DLD1 (cell line): ENCODE measurements around the gene CDH24.

Experiments
- in situ Hi-C: cut with HindIII; loops from 2 replicates; pipeline ENCODE4 v1.10.0; 2017; ENCODE audit warnings: low sequenced_read_pairs

CDH24 gene

DNA sequence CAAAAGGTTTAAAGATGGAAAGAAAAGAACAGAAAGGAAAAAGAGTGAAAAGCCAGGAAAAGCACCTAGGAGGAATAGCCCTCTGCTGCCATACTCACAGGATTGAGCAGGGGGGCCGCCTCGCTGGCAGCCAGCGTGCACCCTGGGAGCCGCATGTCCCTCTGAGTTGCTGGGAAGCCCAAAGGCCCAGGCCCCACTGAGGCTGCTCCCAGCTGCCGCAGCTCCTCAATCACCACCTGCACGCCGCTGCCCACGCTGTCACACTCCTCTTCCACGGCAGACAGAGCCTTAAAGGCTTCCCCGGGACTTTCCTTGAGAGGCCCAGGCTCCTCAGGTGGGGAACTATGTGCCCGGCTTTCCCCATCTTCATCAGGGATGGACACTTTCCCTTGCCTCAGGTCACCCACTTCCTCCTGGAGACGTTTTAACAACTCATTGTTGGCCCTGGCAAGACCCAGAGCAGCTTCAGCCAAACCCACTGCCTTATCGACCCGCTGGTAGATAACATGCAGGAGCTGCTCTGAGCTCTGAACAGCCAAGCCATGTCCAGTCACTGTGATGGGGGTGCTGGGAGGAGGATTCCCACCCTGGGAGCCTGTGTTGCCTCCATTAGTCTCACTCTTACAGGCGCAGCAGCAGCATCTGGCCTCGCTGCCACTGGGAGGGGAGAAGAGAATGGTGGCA is 58.8 kb downstream of the CDH24 start:
- in situ Hi-C loops, result no loop called here

DNA sequence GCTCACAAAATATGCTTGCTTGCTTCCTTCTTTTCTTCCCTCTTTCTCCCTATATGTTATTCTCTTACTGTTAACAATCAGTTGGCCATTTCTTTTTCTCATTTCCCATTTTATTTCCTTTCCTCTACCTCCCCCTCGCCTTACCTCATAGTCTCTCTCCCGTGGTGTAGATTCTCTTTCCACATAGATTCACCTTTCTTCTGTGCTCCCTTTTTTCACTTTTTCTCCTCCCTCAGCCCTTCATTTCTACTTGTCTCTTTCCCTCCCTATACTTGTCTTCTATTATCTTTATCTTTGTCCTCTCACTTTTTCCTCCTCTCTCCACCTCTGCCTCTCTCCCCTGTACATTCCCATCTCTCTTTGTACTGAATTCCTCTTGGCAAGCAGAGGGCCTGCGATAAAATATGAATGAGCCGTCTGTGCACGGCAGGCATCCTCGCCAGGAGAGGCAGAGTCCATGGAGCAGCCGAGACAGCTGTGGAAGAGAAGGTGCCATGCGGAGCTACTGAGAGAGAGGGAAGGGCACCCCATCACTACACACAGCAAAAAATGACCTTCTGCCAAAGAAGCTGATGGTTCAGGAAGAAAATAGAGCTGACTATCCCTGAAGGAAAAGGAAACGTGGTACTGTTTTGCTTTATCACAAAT is 59.5 kb downstream of the CDH24 start:
- in situ Hi-C loops, result no loop called here
